B cell (primary cell): ENCODE data around the gene HMGB4. TPM values are rescaled to one million over a fixed set of nuclear protein-coding genes. Genes with fewer than 3 reads are reported as not detected.

ENCODE experiments used
- ATAC-seq: fragments of 200-7000 bp; cut with Tn5 transposase; one replicate; pipeline ENCODE4 v1.10.0; 2021; ENCODE audit warnings: low read depth, mild to moderate bottlenecking, moderate number of reproducible peaks, moderate library complexity
- CTCF ChIA-PET: fragments of 350-600 bp; sonication (Branson Sonifier 250); formaldehyde crosslinking; loops from one replicate; lab custom pipeline; 2021; ENCODE audit warnings: antibody characterized with exemption, inconsistent platforms; lab: Charles Lee
- POLR2A ChIA-PET: fragments of 350-600 bp; sonication (Branson Sonifier 250); formaldehyde crosslinking; loops from one replicate; lab custom pipeline; 2021; ENCODE audit warnings: antibody characterized with exemption; lab: Charles Lee
- DNase-seq: peaks from one replicate; pipeline ENCODE4 v3.0.0; 2013
- H2AFZ ChIP-seq: 2 replicates; pipeline ENCODE4 v1.6.1; 2012; ENCODE audit warnings: mild to moderate bottlenecking, low read depth, low read length; ENCODE audit not compliant: insufficient read depth, poor library complexity, severe bottlenecking
- H3K27ac ChIP-seq, 2 donors: 1 replicate in 1 of 2; 2 replicates in 1 of 2; pipeline ENCODE4 v1.5.1; 2012 to 2013; ENCODE audit warnings: low read length in 2 of 2, mild to moderate bottlenecking in 2 of 2, moderate library complexity in 1 of 2
- H3K27me3 ChIP-seq, 4 experiments: fragments of 200-600 bp in 1 of 4; sonication (generic) in 1 of 4; replicated peaks in 1 of 4; 1 replicate in 2 of 4; 2 replicates in 2 of 4; pipeline versions ENCODE4 v1.6.1 to v1.7.0; 2013 to 2016; ENCODE audit warnings: low read length in 3 of 4, mild to moderate bottlenecking in 2 of 4, mixed read lengths in 1 of 4, moderate library complexity in 1 of 4; ENCODE audit not compliant: insufficient read depth in 4 of 4, control insufficient read depth in 3 of 4; ENCODE audit errors: control extremely low read depth in 1 of 4
- H3K36me3 ChIP-seq, 2 experiments: replicated peaks in 1 of 2; 1 replicate in 1 of 2; 2 replicates in 1 of 2; pipeline versions ENCODE4 v1.6.1 to v1.7.1; 2013; ENCODE audit warnings: low read length in 1 of 2; ENCODE audit not compliant: insufficient read depth in 2 of 2, control insufficient read depth in 1 of 2; ENCODE audit errors: control extremely low read depth in 1 of 2, extremely low read depth in 1 of 2
- H3K4me1 ChIP-seq, 2 donors: fragments of 200-600 bp in 1 of 2; sonication (generic) in 1 of 2; 1 replicate in 1 of 2; 2 replicates in 1 of 2; pipeline versions ENCODE4 v1.5.1 to v1.6.1; 2013 to 2017; ENCODE audit warnings: low read length in 2 of 2; ENCODE audit not compliant: control insufficient read depth in 2 of 2, insufficient read depth in 2 of 2
- H3K4me2 ChIP-seq: replicated peaks from 2 replicates; pipeline ENCODE3; 2012; ENCODE audit warnings: mild to moderate bottlenecking, low read depth, low read length; ENCODE audit not compliant: poor library complexity, severe bottlenecking
- H3K4me3 ChIP-seq, 5 experiments: fragments of 200-600 bp in 1 of 5; sonication (generic) in 1 of 5; 1 replicate in 3 of 5; 2 replicates in 2 of 5; pipeline versions ENCODE4 v1.5.1 to v1.7.0; 2011 to 2016; ENCODE audit warnings: low read length in 4 of 5, mild to moderate bottlenecking in 4 of 5, low read depth in 2 of 5, control low read depth in 1 of 5, moderate library complexity in 1 of 5; ENCODE audit not compliant: insufficient read depth in 1 of 5; ENCODE audit errors: control extremely low read depth in 1 of 5, extremely low read depth in 1 of 5
- H3K79me2 ChIP-seq: fragments of 200-600 bp; sonication (generic); one replicate; pipeline ENCODE4 v1.6.0; 2016; ENCODE audit warnings: low read length; ENCODE audit not compliant: control insufficient read depth, insufficient read depth
- H3K9ac ChIP-seq: fragments of 200-600 bp; sonication (generic); 2 replicates; pipeline ENCODE4 v1.6.1; 2017; ENCODE audit warnings: mild to moderate bottlenecking, low read length, moderate library complexity
- H3K9me3 ChIP-seq, 3 donors: one replicate each; pipeline versions ENCODE4 v1.6.1 to v1.7.1; 2013; ENCODE audit warnings: low read length in 2 of 3; ENCODE audit not compliant: control insufficient read depth in 2 of 3, insufficient read depth in 1 of 3; ENCODE audit errors: control extremely low read depth in 1 of 3
- H4K20me1 ChIP-seq: 2 replicates; pipeline ENCODE4 v1.6.0; 2012; ENCODE audit warnings: mild to moderate bottlenecking, low read length; ENCODE audit not compliant: insufficient read depth, control insufficient read depth, poor library complexity, severe bottlenecking
- H3K27ac Mint-ChIP-seq: one replicate; pipeline ENCODE4 v1.8.0; 2021; ENCODE audit warnings: mixed read lengths
- H3K27me3 Mint-ChIP-seq: one replicate; pipeline ENCODE4 v1.8.0; 2021; ENCODE audit warnings: mixed read lengths
- H3K4me1 Mint-ChIP-seq: one replicate; pipeline ENCODE4 v1.8.0; 2021; ENCODE audit warnings: mixed read lengths
- H3K4me3 Mint-ChIP-seq: one replicate; pipeline ENCODE4 v1.8.0; 2021; ENCODE audit warnings: mixed read lengths
- H3K9me3 Mint-ChIP-seq: one replicate; pipeline ENCODE4 v1.8.0; 2022; ENCODE audit warnings: mixed read lengths; ENCODE audit not compliant: insufficient read depth
- CTCF ChIP-seq: fragments of 200-600 bp; IDR thresholded peaks from one replicate; pipeline ENCODE4 v1.8.0; 2022; ENCODE audit warnings: antibody characterized with exemption, mild to moderate bottlenecking
- EZH2 ChIP-seq: IDR thresholded peaks from 2 replicates; pipeline ENCODE4 v1.6.1; 2012; ENCODE audit warnings: borderline replicate concordance, low read depth, mild to moderate bottlenecking, moderate library complexity, low read length; ENCODE audit not compliant: insufficient read depth, poor library complexity, severe bottlenecking
- WGBS: methylation state at CpG from one replicate; pipeline ENCODE4 v1.1.5; 2013; ENCODE audit warnings: missing lambda C conversion rate; ENCODE audit not compliant: insufficient coverage; 5-methylcytosine and 5-hydroxymethylcytosine counted together
- intact Hi-C: fragments of 100-400 bp; cut with micrococcal nuclease; formaldehyde crosslinking; loops from one replicate; pipeline ENCODE4 v1.10.0; 2022
- polyA plus RNA-seq: library from polyadenylated mRNA; depleted of rRNA; stranded (reverse); fragments of >200 nt; gene quantifications from 2 replicates; pipeline ENCODE4 v1.2.3, GENCODE V29; 2012
- total RNA-seq, 2 donors: library from RNA; stranded (reverse); fragments of 120-200 nt in 1 of 2; gene quantifications; 1 replicate in 1 of 2; 2 replicates in 1 of 2; pipeline versions ENCODE4 v1.2.3 to v1.2.4, GENCODE V29; 2013 to 2022

HMGB4 gene
- total and polyA plus RNA-seq, 2 donors (not counting 1 experiment from before 2014, with no cell fraction given) = not detected

DNA sequence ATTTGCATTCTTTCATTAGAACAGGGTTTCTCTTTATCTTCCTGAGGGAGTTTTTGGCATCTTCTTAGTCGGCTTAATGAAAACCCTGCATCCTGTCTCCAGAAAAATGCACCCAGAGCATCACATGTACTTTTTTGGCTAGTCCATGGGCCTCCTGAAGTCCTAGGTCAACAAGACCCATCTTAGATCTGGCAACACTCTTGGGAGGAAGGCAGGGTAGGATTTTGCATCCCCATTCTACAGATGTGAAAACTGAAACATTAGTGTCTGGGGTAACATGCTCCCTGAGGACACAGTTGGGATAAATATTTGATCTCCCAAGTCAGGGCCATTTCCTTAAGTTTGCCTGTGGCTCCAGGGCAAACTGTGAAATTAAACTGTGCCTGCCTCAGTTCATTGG lies 40.0 kb upstream of the HMGB4 start:
- WGBS = no CpG with 5 or more reads among the region's 1 CpG
- CTCF ChIA-PET = no interaction called here
- no peak for ATAC-seq

GRCh38 chr1:33824321-33824720 lies 39.6 kb upstream of the HMGB4 start:
- DNase-seq (no peak), ATAC-seq (no peak)
- ChIA-PET CTCF (no interaction called here), POLR2A (no interaction called here)
- no peaks in the 10 kb centered on the region for H3K36me3 ChIP-seq
- H3K4me3 ChIP-seq = no peak overlapping the region
- WGBS = 69% methylated on average over 2 of the region's 6 CpGs
- peaks cover 0 to 12% (median 0%) of the 10 kb centered on the region in 3 donors for H3K9me3 ChIP-seq
- no peak overlapping the region for H3K27ac Mint-ChIP-seq
- H3K27me3 ChIP-seq = no peaks in the 10 kb centered on the region
- no peaks in the 10 kb centered on the region for H3K4me1 Mint-ChIP-seq
- no peak overlapping the region for H3K27ac ChIP-seq
- peaks cover 13% of the 10 kb centered on the region for H3K27me3 Mint-ChIP-seq
- no peak for TF ChIP-seq EZH2
- TF ChIP-seq CTCF = no peak
- peaks cover 5% of the 10 kb centered on the region for H3K9me3 Mint-ChIP-seq
- H2AFZ ChIP-seq = no peak overlapping the region
- H3K79me2 ChIP-seq = no peaks in the 10 kb centered on the region
- H3K9ac ChIP-seq = no peak overlapping the region
- H3K4me2 ChIP-seq = no peak overlapping the region
- no peak overlapping the region for H3K4me3 Mint-ChIP-seq
- no peaks in the 10 kb centered on the region for H3K4me1 ChIP-seq
- intact Hi-C loops = no loop called here
- no peaks in the 10 kb centered on the region for H4K20me1 ChIP-seq

More for the DNA sequence above, 40.0 kb upstream of the HMGB4 start:
- H3K4me3 Mint-ChIP-seq = no peak overlapping the region
- H3K9me3 Mint-ChIP-seq = peaks cover 3% of the 10 kb centered on the region
- intact Hi-C loops = no loop called here
- TF ChIP-seq CTCF (no peak), EZH2 (no peak)
- no peaks in the 10 kb centered on the region for H3K4me1 Mint-ChIP-seq
- Histone ChIP-seq H3K9me3 (peaks cover 0 to 12% (median 0%) of the 10 kb centered on the region in 3 donors), H4K20me1 (no peaks in the 10 kb centered on the region), H3K4me2 (no peak overlapping the region), H2AFZ (no peak overlapping the region), H3K36me3 (no peaks in the 10 kb centered on the region), H3K27me3 (no peaks in the 10 kb centered on the region), H3K9ac (no peak overlapping the region), H3K27ac (no peak overlapping the region), H3K4me1 (no peaks in the 10 kb centered on the region), H3K79me2 (no peaks in the 10 kb centered on the region), H3K4me3 (no peak overlapping the region)
- peaks cover 10% of the 10 kb centered on the region for H3K27me3 Mint-ChIP-seq
- POLR2A ChIA-PET = no interaction called here
- DNase-seq = no peak
- no peak overlapping the region for H3K27ac Mint-ChIP-seq
